CD4-positive, CD25-positive, alpha-beta regulatory T cell (primary cell): ENCODE results near the gene CHI3L1. TPM values are rescaled to one million over a fixed set of nuclear protein-coding genes. Genes with fewer than 3 reads are reported as not detected.

Source experiments
- ATAC-seq, 2 donors: fragments of 150-1000 bp; cut with Tn5 transposase; one replicate each; pipeline ENCODE4 v1.10.0; 2021; ENCODE audit warnings: low read depth in 2 of 2, moderate number of reproducible peaks in 2 of 2, moderate library complexity in 1 of 2
- DNase-seq, 3 donors: peaks; one replicate each; pipeline versions ENCODE4 v3.0.0 to v3.0.0-alpha.2; 2012 to 2022; ENCODE audit warnings: mixed read lengths in 1 of 3
- H3K27ac ChIP-seq: one replicate; pipeline ENCODE4 v1.7.0; 2013; ENCODE audit warnings: mild to moderate bottlenecking, low read length; ENCODE audit not compliant: insufficient read depth, poor library complexity, severe bottlenecking
- H3K27me3 ChIP-seq: one replicate; pipeline ENCODE4 v1.7.0; 2013; ENCODE audit warnings: low read length; ENCODE audit not compliant: control insufficient read depth, insufficient read depth
- H3K36me3 ChIP-seq: one replicate; pipeline ENCODE4 v1.7.0; 2013; ENCODE audit warnings: mild to moderate bottlenecking, low read length, moderate library complexity; ENCODE audit not compliant: control insufficient read depth, insufficient read depth
- H3K4me1 ChIP-seq: 2 replicates; pipeline ENCODE4 v1.7.0; 2013; ENCODE audit warnings: mild to moderate bottlenecking, low read length; ENCODE audit not compliant: insufficient read depth, control insufficient read depth, poor library complexity, severe bottlenecking
- H3K4me3 ChIP-seq: one replicate; pipeline ENCODE4 v1.7.0; 2013; ENCODE audit warnings: low read depth, mild to moderate bottlenecking, low read length, moderate library complexity
- H3K9me3 ChIP-seq, 2 experiments: 1 replicate in 1 of 2; 2 replicates in 1 of 2; pipeline ENCODE4 v1.7.0; 2013; ENCODE audit warnings: low read length in 2 of 2, mild to moderate bottlenecking in 1 of 2, moderate library complexity in 1 of 2; ENCODE audit not compliant: control insufficient read depth in 2 of 2
- H3K27ac Mint-ChIP-seq, 3 donors: one replicate each; pipeline ENCODE4 v1.8.0; 2020 to 2022; ENCODE audit warnings: mild to moderate bottlenecking in 3 of 3, mixed read lengths in 3 of 3, moderate library complexity in 2 of 3
- H3K27me3 Mint-ChIP-seq: one replicate; pipeline ENCODE4 v1.8.0; 2022; ENCODE audit warnings: mild to moderate bottlenecking, mixed read lengths
- H3K36me3 Mint-ChIP-seq: one replicate; pipeline ENCODE4 v1.8.0; 2020; ENCODE audit warnings: mixed read lengths
- H3K4me1 Mint-ChIP-seq, 4 donors: one replicate each; pipeline ENCODE4 v1.8.0; 2020 to 2022; ENCODE audit warnings: mixed read lengths in 4 of 4, mild to moderate bottlenecking in 1 of 4
- H3K4me3 Mint-ChIP-seq, 4 donors: one replicate each; pipeline ENCODE4 v1.8.0; 2020 to 2022; ENCODE audit warnings: mild to moderate bottlenecking in 4 of 4, mixed read lengths in 4 of 4, moderate library complexity in 3 of 4
- H3K9me3 Mint-ChIP-seq, 7 donors: one replicate each; pipeline ENCODE4 v1.8.0; 2020 to 2022; ENCODE audit warnings: mixed read lengths in 7 of 7, mild to moderate bottlenecking in 3 of 7, moderate library complexity in 2 of 7
- polyA plus RNA-seq, 4 donors: library from polyadenylated mRNA; unstranded; fragments of 300-500 nt; fragmentation: Illumina TruSeq; gene quantifications; one replicate each; pipeline ENCODE4 v1.2.3, GENCODE V29; 2021
- total RNA-seq: library from RNA; stranded (reverse); gene quantifications from one replicate; pipeline ENCODE4 v1.2.3, GENCODE V29; 2022

Gene CHI3L1
- total and polyA plus RNA-seq, 5 donors from 2014 or later: not detected

DNA sequence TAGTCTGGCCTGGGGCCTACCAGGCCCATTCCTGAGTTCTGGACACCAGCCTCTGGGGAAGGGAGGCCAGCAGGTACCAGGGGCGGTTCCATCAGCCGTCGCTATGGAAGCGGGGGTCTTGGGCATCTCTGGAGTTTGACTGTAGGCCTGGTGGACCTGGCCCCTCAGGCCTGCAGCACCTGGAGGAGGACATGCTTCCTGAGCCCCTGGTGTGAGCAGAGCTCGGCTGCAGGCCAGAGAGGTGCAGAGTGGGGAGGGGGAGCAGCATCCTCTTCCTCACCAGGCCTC is 18.6 kb downstream of the CHI3L1 start:
- peaks cover 5% of the 10 kb centered on the region for H3K27me3 ChIP-seq
- H3K4me3 ChIP-seq: no peak overlapping the region
- no peak overlapping the region for H3K27ac ChIP-seq
- no peaks in the 10 kb centered on the region for H3K36me3 ChIP-seq
- ATAC-seq: no peak
- H3K9me3 ChIP-seq: no peaks in the 10 kb centered on the region
- Mint-ChIP-seq H3K27ac (no peak overlapping the region), H3K4me3 (no peak overlapping the region), H3K4me1 (no peaks in the 10 kb centered on the region), H3K27me3 (peaks cover 13% of the 10 kb centered on the region), H3K36me3 (no peaks in the 10 kb centered on the region), H3K9me3 (no peaks in the 10 kb centered on the region)
- no peak for DNase-seq
- no peaks in the 10 kb centered on the region for H3K4me1 ChIP-seq

DNA sequence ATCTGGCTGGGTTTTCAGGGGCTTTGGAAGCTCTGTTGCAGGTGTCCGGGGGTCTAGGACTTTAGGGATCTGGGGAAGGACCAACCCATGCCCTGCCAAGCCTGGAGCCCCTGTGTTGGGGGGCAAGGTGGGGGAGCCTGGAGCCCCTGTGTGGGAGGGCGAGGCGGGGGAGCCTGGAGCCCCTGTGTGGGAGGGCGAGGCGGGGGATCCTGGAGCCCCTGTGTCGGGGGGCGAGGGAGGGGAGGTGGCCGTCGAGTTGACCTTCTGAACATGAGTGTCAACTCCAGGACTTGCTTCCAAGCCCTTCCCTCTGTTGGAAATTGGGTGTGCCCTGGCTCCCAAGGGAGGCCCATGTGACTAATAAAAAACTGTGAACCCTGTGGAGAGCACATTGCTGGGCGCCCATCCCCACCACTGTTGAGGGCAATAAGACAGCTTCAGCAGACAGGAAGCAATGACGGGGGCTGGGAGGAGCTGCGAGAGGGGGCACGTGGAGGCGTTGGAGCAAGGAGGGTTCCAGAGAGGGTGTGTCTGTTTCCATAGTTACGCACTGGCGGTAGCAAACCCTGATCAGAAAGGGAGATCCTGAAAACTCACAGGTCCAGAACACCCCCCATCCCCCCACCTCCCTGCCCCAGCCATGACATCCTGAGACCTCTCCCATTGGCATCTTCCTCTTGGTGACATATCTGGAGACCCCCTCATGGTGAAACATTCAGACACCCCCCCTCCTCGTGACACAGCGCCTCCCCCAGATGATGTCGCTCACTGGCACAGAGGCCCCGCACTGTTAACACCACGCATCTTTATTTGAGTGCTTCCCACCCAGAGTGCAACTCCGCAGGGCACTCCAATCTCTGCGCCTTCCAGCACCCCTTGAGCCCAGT is 19.2 kb downstream of the CHI3L1 start:
- H3K4me1 ChIP-seq: no peaks in the 10 kb centered on the region
- peaks cover 6% of the 10 kb centered on the region for H3K27me3 ChIP-seq
- H3K27ac ChIP-seq: no peak overlapping the region
- Mint-ChIP-seq H3K27ac (peak overlapping the region in 1 of 3 donors; percentile 9), H3K4me3 (no peak overlapping the region), H3K27me3 (peaks cover 13% of the 10 kb centered on the region), H3K36me3 (no peaks in the 10 kb centered on the region), H3K4me1 (no peaks in the 10 kb centered on the region), H3K9me3 (no peaks in the 10 kb centered on the region)
- DNase-seq (peak in 1 of 3 donors; percentile 4), ATAC-seq (no peak)
- H3K36me3 ChIP-seq: no peaks in the 10 kb centered on the region
- H3K4me3 ChIP-seq: no peak overlapping the region
- H3K9me3 ChIP-seq: no peaks in the 10 kb centered on the region

DNA sequence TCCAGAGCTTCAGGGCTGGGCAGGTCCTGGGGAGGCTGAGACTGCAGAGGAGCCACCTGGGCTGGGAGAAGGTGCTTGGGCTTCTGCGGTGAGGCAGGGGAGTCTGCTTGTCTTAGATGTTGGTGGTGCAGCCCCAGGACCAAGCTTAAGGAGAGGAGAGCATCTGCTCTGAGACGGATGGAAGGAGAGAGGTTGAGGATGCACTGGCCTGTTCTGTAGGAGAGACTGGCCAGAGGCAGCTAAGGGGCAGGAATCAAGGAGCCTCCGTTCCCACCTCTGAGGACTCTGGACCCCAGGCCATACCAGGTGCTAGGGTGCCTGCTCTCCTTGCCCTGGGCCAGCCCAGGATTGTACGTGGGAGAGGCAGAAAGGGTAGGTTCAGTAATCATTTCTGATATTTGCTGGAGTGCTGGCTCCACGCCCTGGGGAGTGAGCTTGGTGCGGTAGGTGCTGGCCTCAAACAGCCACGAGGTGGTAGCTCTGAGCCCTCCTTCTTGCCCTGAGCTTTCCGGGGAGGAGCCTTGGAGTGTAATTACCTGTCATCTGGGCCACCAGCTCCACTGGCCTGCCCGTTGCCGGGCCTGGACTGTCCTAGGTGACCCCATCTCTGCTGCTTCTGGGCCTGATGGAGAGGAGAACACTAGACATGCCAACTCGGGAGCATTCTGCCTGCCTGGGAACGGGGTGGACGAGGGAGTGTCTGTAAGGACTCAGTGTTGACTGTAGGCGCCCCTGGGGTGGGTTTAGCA is 20.1 kb downstream of the CHI3L1 start:
- H3K4me1 ChIP-seq: no peaks in the 10 kb centered on the region
- H3K4me3 ChIP-seq: no peak overlapping the region
- H3K4me3 Mint-ChIP-seq: no peak overlapping the region
- no peak overlapping the region for H3K27ac ChIP-seq
- H3K36me3 Mint-ChIP-seq: no peaks in the 10 kb centered on the region
- ATAC-seq: no peak
- H3K9me3 ChIP-seq: no peaks in the 10 kb centered on the region
- no peak overlapping the region for H3K27ac Mint-ChIP-seq
- no peaks in the 10 kb centered on the region for H3K4me1 Mint-ChIP-seq
- DNase-seq: peak in 1 of 3 donors; percentile 7
- peaks cover 6% of the 10 kb centered on the region for H3K27me3 ChIP-seq
- no peaks in the 10 kb centered on the region for H3K9me3 Mint-ChIP-seq
- peaks cover 13% of the 10 kb centered on the region for H3K27me3 Mint-ChIP-seq
- no peaks in the 10 kb centered on the region for H3K36me3 ChIP-seq

DNA sequence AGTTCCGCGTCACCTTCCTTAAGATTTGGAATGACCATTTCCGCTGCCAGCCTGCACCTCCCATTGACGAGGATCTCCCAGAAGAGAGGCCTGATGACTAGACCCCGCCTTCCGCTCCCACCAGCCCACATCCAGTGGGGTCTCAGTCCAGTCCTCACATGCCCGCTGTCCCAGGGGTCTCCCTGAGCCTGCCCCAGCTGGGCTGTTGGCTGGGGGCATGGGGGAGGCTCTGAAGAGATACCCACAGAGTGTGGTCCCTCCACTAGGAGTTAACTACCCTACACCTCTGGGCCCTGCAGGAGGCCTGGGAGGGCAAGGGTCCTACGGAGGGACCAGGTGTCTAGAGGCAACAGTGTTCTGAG is 20.7 kb downstream of the CHI3L1 start:
- Mint-ChIP-seq H3K4me3 (no peak overlapping the region), H3K9me3 (no peaks in the 10 kb centered on the region), H3K36me3 (no peaks in the 10 kb centered on the region), H3K27me3 (peaks cover 13% of the 10 kb centered on the region), H3K27ac (peak overlapping the region in 1 of 3 donors; percentile 50), H3K4me1 (no peaks in the 10 kb centered on the region)
- ATAC-seq (peak in 1 of 2 donors; percentile 25), DNase-seq (no peak)
- Histone ChIP-seq H3K4me1 (no peaks in the 10 kb centered on the region), H3K27ac (no peak overlapping the region), H3K27me3 (peaks cover 6% of the 10 kb centered on the region), H3K4me3 (no peak overlapping the region), H3K9me3 (no peaks in the 10 kb centered on the region), H3K36me3 (no peaks in the 10 kb centered on the region)

DNA sequence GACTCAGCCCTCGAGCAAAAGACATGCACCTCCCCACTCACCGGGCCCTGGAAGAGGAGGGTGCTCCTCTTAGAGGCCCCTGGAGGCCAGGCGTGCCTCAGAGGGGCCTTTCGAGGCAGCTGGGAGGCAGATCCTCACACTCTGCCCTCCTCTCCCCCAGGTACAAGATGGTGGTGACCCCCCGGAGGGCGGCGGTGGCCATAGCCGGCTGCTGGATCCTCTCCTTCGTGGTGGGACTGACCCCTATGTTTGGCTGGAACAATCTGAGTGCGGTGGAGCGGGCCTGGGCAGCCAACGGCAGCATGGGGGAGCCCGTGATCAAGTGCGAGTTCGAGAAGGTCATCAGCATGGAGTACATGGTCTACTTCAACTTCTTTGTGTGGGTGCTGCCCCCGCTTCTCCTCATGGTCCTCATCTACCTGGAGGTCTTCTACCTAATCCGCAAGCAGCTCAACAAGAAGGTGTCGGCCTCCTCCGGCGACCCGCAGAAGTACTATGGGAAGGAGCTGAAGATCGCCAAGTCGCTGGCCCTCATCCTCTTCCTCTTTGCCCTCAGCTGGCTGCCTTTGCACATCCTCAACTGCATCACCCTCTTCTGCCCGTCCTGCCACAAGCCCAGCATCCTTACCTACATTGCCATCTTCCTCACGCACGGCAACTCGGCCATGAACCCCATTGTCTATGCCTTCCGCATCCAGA is 21.3 kb downstream of the CHI3L1 start:
- no peak for ATAC-seq

DNA sequence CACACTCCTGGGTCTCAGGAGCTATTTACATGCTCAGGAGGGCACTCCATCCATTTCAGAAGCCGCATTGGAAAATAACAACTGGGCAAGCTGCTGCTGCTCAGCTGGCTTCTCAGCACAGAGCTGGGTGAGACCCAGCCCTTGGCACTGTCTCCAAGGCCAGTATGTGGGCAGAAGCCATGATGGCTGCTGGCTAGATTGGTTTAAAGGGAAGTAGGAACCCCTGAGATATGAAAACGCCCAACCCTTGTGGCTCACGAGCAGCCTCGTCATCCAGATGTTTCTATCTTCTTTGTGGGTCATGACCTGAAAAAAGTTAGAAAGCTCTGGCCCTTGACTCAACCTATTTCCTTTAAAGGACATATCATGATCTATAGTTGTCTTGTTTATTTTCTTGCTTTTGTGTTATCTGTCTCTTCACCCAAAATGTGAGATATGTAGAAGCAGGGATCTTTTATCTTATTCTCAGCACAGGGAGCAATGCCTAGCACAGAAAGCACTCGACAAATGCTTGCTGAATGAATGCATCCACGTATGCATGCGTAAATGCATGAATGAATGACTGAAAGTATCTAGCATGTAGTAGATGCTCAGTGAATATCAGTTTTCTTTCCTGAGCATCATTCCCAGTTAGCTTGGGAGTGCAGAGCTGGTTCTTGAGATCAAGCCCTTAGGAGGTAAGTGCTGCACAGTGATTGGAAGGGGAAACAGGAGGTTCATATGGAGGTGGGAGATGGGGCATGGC is 22.4 kb downstream of the CHI3L1 start:
- Histone ChIP-seq H3K4me1 (no peaks in the 10 kb centered on the region), H3K9me3 (no peaks in the 10 kb centered on the region), H3K27me3 (peaks cover 6% of the 10 kb centered on the region), H3K36me3 (no peaks in the 10 kb centered on the region), H3K4me3 (no peak overlapping the region), H3K27ac (no peak overlapping the region)
- Mint-ChIP-seq H3K27me3 (peaks cover 11% of the 10 kb centered on the region), H3K4me1 (no peaks in the 10 kb centered on the region), H3K27ac (peak overlapping the region in 1 of 3 donors; percentile 17), H3K4me3 (no peak overlapping the region), H3K9me3 (peaks cover 0 to 6% (median 0%) of the 10 kb centered on the region in 7 donors), H3K36me3 (no peaks in the 10 kb centered on the region)
- DNase-seq (no peak), ATAC-seq (no peak)

More for the DNA sequence above, 21.3 kb downstream of the CHI3L1 start:
- no peaks in the 10 kb centered on the region for H3K4me1 ChIP-seq
- H3K27me3 ChIP-seq: peaks cover 6% of the 10 kb centered on the region
- no peaks in the 10 kb centered on the region for H3K36me3 ChIP-seq
- Mint-ChIP-seq H3K4me1 (no peaks in the 10 kb centered on the region), H3K27me3 (peaks cover 13% of the 10 kb centered on the region), H3K27ac (peak overlapping the region in 1 of 3 donors; percentile 46), H3K4me3 (no peak overlapping the region), H3K36me3 (no peaks in the 10 kb centered on the region), H3K9me3 (no peaks in the 10 kb centered on the region)
- no peak overlapping the region for H3K4me3 ChIP-seq
- H3K27ac ChIP-seq: no peak overlapping the region
- H3K9me3 ChIP-seq: no peaks in the 10 kb centered on the region
- no peak for DNase-seq

DNA sequence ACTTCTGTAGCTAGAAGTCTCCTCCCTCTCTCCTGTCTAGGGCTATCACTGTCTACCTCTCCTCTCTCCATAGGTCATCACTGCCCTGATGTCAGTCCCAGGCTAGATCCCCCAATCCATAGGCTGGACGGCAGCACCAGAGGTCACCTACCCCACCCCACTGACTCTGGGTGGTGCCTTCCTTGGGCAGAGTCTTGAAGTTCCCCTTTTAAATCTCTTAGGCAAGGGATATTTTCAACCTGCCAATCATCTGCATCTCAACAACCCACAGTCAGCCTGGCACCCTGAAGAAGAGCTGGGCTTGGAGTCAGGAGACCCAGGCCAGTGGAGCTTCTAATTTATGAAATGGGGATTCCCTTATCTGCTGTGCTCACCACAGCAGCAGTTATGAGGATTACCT is 24.1 kb downstream of the CHI3L1 start:
- Histone ChIP-seq H3K27ac (no peak overlapping the region), H3K36me3 (no peaks in the 10 kb centered on the region), H3K4me1 (no peaks in the 10 kb centered on the region), H3K27me3 (peaks cover 6% of the 10 kb centered on the region), H3K9me3 (peaks cover 3 to 4% of the 10 kb centered on the region in 2 experiments), H3K4me3 (no peak overlapping the region)
- no peak overlapping the region for H3K4me3 Mint-ChIP-seq
- peaks cover 12% of the 10 kb centered on the region for H3K27me3 Mint-ChIP-seq
- peaks cover 0 to 9% (median 0%) of the 10 kb centered on the region in 7 donors for H3K9me3 Mint-ChIP-seq
- no peak for ATAC-seq
- DNase-seq: no peak
- H3K27ac Mint-ChIP-seq: no peak overlapping the region
- H3K36me3 Mint-ChIP-seq: no peaks in the 10 kb centered on the region
- H3K4me1 Mint-ChIP-seq: no peaks in the 10 kb centered on the region
